GM21723 (cell line): ENCODE results near the gene TUG1.

Source experiments
- ATAC-seq: cut with Tn5 transposase; IDR thresholded peaks from one replicate; pipeline ENCODE4 v1.9.1; 2021; ENCODE audit warnings: mild to moderate bottlenecking, moderate library complexity; ENCODE audit not compliant: unreplicated experiment

Gene TUG1

GRCh38 chr22:30947173-30947815, 21.8 kb upstream of the TUG1 start:
- ATAC-seq = no peak

DNA sequence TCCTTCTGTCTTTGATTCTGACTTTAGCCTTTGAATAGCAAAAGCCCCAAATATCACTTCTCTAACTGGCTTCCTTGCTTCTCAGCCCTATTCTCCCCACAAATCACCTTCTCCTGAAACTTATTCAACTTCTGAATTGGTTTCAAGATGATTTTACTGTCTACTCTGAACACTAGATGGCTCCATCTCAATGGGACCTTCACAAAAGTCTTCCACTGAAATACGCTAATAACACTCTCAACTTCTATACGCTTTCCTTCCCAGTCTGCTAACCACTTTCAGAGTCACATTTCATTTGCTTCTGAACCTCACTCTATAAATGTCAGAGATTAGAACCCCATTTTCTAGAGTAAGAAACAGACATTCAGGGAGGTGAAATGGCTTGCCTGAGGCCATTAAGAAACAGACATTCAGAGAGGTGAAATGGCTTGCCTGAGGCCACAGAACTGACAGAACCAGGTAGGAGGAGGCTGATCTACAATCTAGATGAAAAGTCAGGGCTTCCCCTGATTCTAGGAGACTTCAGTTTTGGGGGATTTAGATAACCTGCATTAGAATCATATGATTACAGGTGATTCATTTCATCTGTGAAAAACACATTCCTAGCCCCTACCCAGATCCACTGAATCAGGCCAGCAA, 21.1 kb upstream of the TUG1 start:
- no peak for ATAC-seq

DNA sequence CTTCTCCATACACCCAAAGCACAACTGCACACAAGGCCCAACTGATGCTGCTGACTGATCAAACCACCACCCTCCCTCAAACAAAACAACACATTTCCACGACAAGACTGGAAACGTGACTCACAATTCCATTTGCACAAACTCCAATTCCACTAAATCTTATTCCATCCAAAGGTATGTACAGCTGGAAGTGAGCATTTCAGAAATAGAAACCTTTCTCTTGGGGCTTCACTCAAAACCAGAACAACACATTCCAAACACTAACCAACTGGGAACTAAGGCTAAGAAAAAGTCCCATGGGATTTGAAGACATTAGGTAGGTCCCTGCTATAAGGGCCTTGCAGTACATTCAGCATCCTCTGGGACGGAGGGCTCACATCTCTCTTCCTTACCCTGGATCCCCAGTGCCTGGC, 20.1 kb upstream of the TUG1 start:
- ATAC-seq = no peak

GRCh38 chr22:30949934-30950660, 19.0 kb upstream of the TUG1 start:
- no peak for ATAC-seq

GRCh38 chr22:30953206-30953605, 15.9 kb upstream of the TUG1 start:
- ATAC-seq = no peak

DNA sequence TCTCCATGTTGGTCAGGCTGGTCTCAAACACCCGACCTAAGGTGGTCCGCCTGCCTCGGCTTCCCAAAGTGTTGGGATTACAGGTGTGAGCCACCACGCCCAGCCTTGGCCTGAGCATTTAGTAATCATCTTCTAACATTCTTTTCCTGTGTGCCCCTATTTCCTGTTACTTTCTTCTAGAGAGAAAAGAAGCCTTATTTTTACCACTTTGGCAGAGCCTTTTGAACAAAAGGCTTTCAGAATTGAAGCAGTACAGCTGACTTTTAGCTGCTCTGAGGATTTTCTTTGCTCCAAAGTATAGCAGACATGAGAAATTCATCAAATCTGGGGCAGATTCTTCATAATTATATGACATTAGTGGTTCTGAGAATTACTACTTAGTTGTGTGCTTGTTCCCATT, 13.9 kb upstream of the TUG1 start:
- ATAC-seq = no peak

DNA sequence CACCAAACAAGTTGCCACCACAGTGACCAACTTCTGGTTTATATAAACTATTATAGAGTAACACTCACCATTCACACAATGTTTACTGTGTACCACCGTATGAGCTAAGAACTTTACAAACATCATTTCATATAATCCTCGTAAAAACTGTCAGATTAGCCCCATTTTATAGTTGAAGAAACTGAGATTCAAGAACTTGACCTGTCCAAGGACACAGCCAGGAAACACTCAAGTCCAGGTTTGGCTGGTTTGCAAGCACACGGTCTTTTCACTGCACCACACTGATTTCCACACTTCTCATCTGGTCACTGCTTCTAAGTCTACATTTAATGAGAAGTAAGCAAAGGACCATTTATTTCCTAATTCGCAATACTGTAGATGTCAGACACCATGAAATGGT, 4.2 kb upstream of the TUG1 start:
- ATAC-seq = no peak

DNA sequence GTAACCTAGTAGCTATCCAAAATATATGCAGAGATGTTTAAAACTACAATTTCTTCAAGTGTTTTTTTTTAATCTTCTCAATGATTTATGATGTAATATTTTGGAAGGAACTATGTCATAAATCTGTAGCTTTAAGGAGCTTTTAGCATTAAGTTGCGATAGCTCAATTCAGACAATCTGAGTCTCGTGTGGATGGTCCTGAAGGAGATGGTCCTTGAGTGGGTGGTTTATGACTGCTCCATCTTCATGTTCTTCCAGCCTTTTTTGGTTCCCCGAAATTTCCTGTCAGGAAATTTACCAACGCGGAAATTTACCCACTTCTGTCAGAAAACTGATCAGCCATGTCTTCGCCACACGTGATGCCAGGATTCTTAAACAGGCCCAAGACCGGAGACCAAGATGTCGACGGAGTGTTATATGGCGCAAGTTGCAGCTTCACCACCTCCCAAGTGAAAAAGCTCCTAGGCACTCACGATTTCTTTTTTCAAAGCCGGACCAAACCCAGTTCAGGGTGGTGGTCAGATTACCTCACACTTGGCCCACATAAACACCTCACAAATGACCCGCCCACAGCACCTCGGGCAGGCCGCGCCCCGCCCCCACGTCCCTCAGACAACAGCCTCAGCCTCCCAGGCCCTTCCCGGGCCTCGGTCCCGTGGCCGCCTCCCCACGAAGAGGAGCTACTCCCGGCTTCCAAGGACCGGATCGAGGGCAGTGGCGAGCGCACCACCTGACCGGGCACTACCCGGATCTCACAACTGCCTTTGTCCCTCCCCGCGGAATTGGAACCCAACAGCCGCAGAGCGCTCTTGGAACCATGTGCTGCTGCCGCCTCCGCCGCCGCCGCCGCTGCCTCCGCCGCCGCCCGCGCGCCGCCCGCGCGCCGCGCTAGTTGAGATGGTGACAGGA, 796 bp upstream of the TUG1 start, which contains the start of gene MORC2:
MORC2 (minus strand) TSS at position 760 of the 909 bp plus-strand sequence. CDS start 885 bp downstream, outside the sequence.
- ATAC-seq = peak; percentile 22

DNA sequence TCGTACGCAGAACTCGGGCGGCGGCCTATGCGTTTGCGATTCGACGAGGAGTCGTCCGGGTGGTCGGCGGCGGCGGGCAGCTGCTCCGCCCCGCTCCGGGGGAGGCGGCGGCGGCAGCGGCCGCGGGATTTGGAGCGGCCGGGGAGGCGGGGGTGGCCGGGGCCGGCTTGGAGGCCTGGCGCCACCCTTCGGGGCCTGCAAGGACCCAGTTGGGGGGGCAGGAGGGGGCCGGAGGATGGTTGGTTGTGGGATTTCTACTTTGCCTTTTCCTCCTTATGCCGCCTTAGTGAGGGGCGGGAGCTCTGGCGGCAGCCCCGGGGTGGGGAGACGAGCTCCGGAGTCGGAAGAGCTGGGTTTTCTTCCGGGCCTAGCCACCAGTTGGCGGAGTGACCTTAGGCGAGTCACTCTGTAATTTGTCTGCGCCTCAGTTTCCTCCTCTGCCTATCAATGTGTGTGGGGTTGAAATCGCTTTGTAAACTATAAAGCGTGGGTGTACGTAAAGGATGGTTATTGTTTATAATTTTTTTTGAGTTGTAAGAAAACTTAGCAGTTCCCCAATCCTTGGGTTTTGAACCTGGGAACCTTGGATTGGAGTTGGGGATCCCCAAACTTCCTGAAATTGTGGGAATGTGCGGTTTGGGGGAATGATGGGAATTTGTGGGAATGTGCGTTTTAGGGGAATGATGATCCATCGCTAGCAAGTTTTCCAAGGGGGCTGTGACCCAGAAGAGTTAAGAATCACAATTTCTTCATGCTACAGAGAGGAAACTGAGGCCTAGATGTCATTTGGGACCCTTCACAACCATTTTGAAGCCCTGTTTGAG, 679 bp downstream of the TUG1 start:
- peak; percentile 30 for ATAC-seq

DNA sequence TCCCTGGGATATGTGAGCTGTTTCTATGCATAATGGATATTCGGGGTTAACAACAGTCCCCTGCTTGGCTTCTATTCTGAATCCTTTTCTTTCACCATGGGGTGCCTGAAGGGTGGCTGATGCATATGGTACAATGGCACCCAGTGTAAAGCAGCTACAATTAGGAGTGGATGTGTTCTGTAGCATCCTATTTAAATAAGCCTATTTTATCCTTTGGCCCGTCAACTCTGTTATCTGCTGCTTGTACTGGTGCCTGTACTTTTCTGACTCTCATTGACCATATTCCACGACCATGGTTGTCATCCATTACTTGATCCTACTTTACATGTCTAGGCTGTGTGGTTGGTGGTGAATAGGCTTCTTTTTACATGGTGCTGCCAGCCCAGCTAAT, 1.3 kb downstream of the TUG1 start:
- no peak for ATAC-seq

GRCh38 chr22:30978304-30978962, 9.4 kb downstream of the TUG1 start:
- no peak for ATAC-seq

DNA sequence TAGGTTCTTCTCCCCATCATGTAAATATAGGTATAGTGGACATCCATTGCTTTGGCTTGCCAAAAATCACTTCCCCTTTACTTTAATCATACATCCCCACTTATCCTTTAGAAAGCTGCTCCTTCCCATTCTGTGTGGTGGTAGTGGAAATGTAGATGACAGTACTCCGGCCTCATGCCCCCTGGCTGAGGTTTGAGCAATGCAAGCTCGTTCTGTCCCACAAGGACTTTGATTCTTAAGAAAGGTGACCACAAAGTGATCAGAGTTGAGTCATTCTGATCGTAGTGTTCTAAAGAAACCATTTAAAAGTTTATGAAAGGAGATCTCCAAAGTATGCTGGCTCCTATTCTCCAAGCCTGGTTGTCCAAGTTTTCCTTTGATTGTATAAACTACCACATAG, 10.9 kb downstream of the TUG1 start:
- no peak for ATAC-seq

GRCh38 chr22:30982512-30982911, 13.4 kb downstream of the TUG1 start:
- ATAC-seq = no peak

DNA sequence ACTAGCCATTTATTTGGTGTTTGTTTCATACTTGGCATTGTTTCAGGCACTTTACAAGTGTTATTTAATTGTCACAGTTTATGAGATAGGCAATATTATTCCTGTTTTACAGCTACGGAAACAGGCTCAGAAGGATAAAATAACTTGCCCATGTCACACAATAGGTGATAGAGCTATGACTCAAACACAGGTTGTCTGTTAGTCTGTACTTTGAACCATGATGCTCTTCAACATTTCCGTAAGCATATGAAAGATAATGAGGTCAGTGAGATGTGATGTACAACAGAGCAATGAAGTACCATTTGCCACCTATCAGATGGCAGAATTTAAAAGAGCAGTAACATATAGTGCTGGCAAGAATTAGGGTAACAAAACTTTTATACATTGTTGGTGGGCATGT, 15.3 kb downstream of the TUG1 start:
- ATAC-seq = no peak

- ATAC-seq = no peak
These were observed 16.6 kb downstream of the TUG1 start for GRCh38 chr22:30985561-30986208.

DNA sequence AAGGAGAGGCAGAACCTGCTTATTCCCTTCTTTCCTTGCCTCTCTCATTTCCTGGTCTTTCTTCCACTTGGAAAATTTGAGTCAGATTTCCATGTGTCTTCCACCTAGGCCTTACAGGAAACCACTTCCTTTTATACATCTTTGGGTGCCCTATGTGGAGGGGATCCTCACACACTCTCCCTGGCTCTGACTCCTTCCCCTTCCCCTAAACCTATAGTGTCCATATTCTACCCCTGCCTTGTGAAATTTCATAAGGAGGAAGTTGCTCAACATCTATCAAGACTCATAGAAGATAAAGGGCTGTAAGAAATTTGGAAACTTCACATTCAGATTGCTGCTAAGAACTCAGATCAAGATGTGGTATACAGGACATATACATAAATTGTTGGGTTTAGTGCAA, 20.4 kb downstream of the TUG1 start:
- ATAC-seq = no peak

DNA sequence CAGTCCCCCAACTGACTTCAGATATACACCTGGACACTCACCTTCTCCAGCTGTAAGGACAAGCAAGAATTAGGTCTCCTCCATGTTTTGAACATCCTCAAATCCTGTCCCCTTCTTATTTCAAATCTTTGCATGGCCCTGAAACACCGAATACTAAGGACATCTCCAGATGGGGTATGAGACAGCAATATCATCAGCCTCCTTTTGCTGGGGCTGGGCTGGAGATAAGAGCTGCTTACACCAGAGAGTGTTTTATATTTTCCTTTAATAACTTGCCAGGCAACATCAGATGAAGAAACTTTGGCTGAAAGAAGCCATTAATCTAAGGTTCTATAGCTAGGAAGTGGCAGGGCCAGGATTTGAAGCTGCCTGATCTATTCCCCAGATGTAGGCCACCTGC, 21.6 kb downstream of the TUG1 start:
- no peak for ATAC-seq

GRCh38 chr22:30992565-30992964, 23.5 kb downstream of the TUG1 start:
- ATAC-seq = no peak

- no peak for ATAC-seq
These were observed 25.9 kb downstream of the TUG1 start for GRCh38 chr22:30994960-30995359.
